Measurements from ENCODE around the gene PTPRT.

DNA sequence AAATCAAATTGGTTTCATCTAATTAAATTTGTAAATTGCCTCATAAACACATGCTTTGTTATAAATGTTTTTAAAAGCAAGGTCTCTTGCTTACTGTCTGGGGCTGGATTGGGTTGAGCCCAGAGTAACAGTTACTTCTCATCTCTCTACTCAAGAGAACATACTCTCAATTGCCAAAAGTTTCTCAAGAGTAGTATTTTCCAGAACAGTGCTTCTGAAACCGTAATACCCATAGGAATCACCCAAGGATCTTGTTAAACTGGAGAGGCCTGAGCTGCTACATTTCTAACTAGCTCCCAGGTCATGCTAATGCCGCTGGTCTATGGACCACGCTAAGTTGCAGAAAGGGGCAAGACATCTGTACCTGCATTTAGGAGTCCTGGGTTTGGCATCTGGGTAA, 744.9 kb downstream of the PTPRT start:
- TF ChIP-seq POLR2AphosphoS5 (IDR thresholded peaks at IDR 0.05; ENCODE audit: borderline replicate concordance, low read depth, low read length) (no peak), EZH2 (IDR thresholded peaks at IDR 0.05) (no peak)
